Measurements from ENCODE around the gene PHF2. TPM values are rescaled to one million over a fixed set of nuclear protein-coding genes. Genes with fewer than 3 reads are reported as not detected.

Gene PHF2
- total and polyA plus RNA-seq, 2 of the 4 experiments (the other 2 are of a cell fraction), result 5.9 to 9.5 TPM

DNA sequence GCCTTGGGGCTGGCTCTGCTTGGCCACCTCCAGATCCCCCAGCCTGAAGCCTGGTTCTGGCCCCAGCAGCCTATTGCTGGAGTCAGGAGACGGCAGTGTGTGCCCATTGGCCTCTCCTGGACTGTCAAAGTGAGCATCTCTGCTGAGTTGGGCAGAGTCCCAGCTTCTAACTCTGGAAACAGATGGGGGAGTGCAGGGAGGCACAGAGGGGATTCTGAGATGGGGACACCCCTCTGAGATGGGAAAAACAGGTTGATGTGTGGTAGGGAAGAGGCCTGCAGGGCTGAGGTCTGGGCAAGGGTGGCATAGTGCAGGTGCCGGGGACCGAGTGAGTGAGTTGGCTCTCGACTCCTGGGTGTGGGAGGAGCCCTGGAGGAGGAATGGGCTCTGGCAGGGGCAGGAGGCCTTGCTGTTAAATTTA, 27.5 kb downstream of the PHF2 start:
- Histone ChIP-seq H3K9ac (ENCODE audit: low read depth, low read length) (no peak overlapping the region), H3K14ac (replicated peaks; ENCODE audit: low read depth, low read length) (no peak overlapping the region), H4K8ac (ENCODE audit: low read depth in 2 of 2, low read length in 2 of 2) (no peak overlapping the region), H2AK5ac (ENCODE audit: low read depth, low read length) (no peak overlapping the region), H3K36me3 (ENCODE audit: control insufficient read depth, insufficient read depth, low read length) (no peaks in the 10 kb centered on the region), H3K4me1 (ENCODE audit: control insufficient read depth, insufficient read depth, low read length) (no peaks in the 10 kb centered on the region), H4K91ac (ENCODE audit: insufficient read depth, low read depth, low read length) (no peak overlapping the region), H3K23ac (ENCODE audit: low read depth, low read length) (no peak overlapping the region), H3K56ac (ENCODE audit: extremely low read depth, insufficient read depth, low read length) (no peak overlapping the region), H3K18ac (ENCODE audit: low read depth, low read length) (no peak overlapping the region), H2AFZ (replicated peaks; ENCODE audit: low read length, poor library complexity) (no peak overlapping the region), H2BK5ac (ENCODE audit: low read depth, low read length, poor library complexity, severe bottlenecking) (no peak overlapping the region), H2AK9ac (replicated peaks; ENCODE audit: low read depth, low read length, poor library complexity) (no peak overlapping the region), H3K9me3 (ENCODE audit: control insufficient read depth, insufficient read depth, low read length) (no peaks in the 10 kb centered on the region; the same call in 1 of the 2 replicates), H3K4me3 (ENCODE audit: insufficient read depth, low read depth, low read length) (no peak overlapping the region), H3K4ac (ENCODE audit: low read depth, low read length) (no peak overlapping the region), H4K5ac (ENCODE audit: low read depth, low read length) (no peak overlapping the region), H3K27me3 (ENCODE audit: control insufficient read depth, insufficient read depth, low read length) (no peaks in the 10 kb centered on the region), H2BK20ac (ENCODE audit: low read depth, low read length) (no peak overlapping the region), H3K79me1 (ENCODE audit: low read depth in 1 of 2, low read length in 2 of 2) (peaks cover 39 to 55% of the 10 kb centered on the region in 2 experiments), H3K27ac (ENCODE audit: insufficient read depth, low read length) (no peak overlapping the region), H3K4me2 (ENCODE audit: low read depth, low read length) (no peak overlapping the region), H2BK120ac (ENCODE audit: low read depth, low read length) (no peak overlapping the region), H4K20me1 (ENCODE audit: insufficient read depth, low read length) (peaks cover 38% of the 10 kb centered on the region), H2BK15ac (ENCODE audit: low read depth, low read length) (no peak overlapping the region), H3K9me1 (ENCODE audit: insufficient read depth, low read length) (peaks cover 22% of the 10 kb centered on the region)
- dilution Hi-C loops (cut with HindIII; ENCODE audit: low sequenced_read_pairs, unreplicated experiment) (no loop called here), intact Hi-C loops (cut with micrococcal nuclease) (no loop called here), in situ Hi-C loops (cut with MboI; ENCODE audit: low sequenced_read_pairs) (no loop called here)
- DNase-seq (no peak), ATAC-seq (ENCODE audit: low read depth) (no peak)
- POLR2A ChIA-PET (ENCODE audit: unreplicated experiment), result no interaction called here
- no CpG with 5 or more reads among the region's 4 CpGs for WGBS, 2 experiments (ENCODE audit: extremely low coverage in 2 of 2, insufficient read length in 1 of 2)
- BruUV-seq (replicated peaks), result no TSS peak
- TF ChIP-seq FOS (IDR thresholded peaks at IDR 0.05; ENCODE audit: low read depth, low read length), result no peak
- TF ChIP-seq RCOR1 (IDR thresholded peaks at IDR 0.05; ENCODE audit: insufficient replicate concordance, low read length), result no peak
- TF ChIP-seq MXI1 (IDR thresholded peaks at IDR 0.05; ENCODE audit: borderline replicate concordance, low read depth, low read length), result no peak
- no peak for TF ChIP-seq CHD1 (IDR thresholded peaks at IDR 0.05; ENCODE audit: low read depth, low read length)
- TF ChIP-seq RAD21 (IDR thresholded peaks at IDR 0.05; ENCODE audit: low read length), result no peak
- TF ChIP-seq, protein P1, sequence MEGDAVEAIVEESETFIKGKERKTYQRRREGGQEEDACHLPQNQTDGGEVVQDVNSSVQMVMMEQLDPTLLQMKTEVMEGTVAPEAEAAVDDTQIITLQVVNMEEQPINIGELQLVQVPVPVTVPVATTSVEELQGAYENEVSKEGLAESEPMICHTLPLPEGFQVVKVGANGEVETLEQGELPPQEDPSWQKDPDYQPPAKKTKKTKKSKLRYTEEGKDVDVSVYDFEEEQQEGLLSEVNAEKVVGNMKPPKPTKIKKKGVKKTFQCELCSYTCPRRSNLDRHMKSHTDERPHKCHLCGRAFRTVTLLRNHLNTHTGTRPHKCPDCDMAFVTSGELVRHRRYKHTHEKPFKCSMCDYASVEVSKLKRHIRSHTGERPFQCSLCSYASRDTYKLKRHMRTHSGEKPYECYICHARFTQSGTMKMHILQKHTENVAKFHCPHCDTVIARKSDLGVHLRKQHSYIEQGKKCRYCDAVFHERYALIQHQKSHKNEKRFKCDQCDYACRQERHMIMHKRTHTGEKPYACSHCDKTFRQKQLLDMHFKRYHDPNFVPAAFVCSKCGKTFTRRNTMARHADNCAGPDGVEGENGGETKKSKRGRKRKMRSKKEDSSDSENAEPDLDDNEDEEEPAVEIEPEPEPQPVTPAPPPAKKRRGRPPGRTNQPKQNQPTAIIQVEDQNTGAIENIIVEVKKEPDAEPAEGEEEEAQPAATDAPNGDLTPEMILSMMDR (conservative IDR thresholded peaks at IDR 0.05; ENCODE audit: low read depth, low read length), result no peak
- no peak for TF ChIP-seq BHLHE40 (IDR thresholded peaks at IDR 0.05; ENCODE audit: low read depth, low read length)
- no peak for TF ChIP-seq POLR2A (IDR thresholded peaks at IDR 0.05; ENCODE audit: low read depth, low read length)
- no peak for TF ChIP-seq RFX5 (IDR thresholded peaks at IDR 0.05; ENCODE audit: low read depth, low read length)
- no peak for TF ChIP-seq SMC3 (IDR thresholded peaks at IDR 0.05; ENCODE audit: low read depth, low read length)
- TF ChIP-seq MAZ (IDR thresholded peaks at IDR 0.05; ENCODE audit: borderline replicate concordance, low read depth, low read length), result no peak
- no peak for TF ChIP-seq MAFK (IDR thresholded peaks at IDR 0.05; ENCODE audit: low read depth, low read length)
- TF ChIP-seq, protein P2, sequence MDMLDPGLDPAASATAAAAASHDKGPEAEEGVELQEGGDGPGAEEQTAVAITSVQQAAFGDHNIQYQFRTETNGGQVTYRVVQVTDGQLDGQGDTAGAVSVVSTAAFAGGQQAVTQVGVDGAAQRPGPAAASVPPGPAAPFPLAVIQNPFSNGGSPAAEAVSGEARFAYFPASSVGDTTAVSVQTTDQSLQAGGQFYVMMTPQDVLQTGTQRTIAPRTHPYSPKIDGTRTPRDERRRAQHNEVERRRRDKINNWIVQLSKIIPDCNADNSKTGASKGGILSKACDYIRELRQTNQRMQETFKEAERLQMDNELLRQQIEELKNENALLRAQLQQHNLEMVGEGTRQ (IDR thresholded peaks at IDR 0.05; ENCODE audit: low read depth, low read length), result no peak
- TF ChIP-seq, protein P3, sequence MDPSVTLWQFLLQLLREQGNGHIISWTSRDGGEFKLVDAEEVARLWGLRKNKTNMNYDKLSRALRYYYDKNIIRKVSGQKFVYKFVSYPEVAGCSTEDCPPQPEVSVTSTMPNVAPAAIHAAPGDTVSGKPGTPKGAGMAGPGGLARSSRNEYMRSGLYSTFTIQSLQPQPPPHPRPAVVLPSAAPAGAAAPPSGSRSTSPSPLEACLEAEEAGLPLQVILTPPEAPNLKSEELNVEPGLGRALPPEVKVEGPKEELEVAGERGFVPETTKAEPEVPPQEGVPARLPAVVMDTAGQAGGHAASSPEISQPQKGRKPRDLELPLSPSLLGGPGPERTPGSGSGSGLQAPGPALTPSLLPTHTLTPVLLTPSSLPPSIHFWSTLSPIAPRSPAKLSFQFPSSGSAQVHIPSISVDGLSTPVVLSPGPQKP (IDR thresholded peaks at IDR 0.05; ENCODE audit: borderline replicate concordance, low read depth, low read length), result no peak
- TF ChIP-seq NFE2L2 (IDR thresholded peaks at IDR 0.05; ENCODE audit: low read depth, low read length), result no peak
- no peak for TF ChIP-seq CEBPB (IDR thresholded peaks at IDR 0.05; ENCODE audit: low read depth, low read length)
- CTCF ChIA-PET, result no interaction called here
